ENCODE measurements around the gene UBE3D. TPM values are rescaled to one million over a fixed set of nuclear protein-coding genes. Genes with fewer than 3 reads are reported as not detected.

The UBE3D gene
- total RNA-seq, 1 donor from 2014 or later: 0.21 TPM

- H3K9me3 ChIP-seq: no peaks in the 10 kb centered on the region
- no peaks in the 10 kb centered on the region for H3K36me3 ChIP-seq
- TF ChIP-seq CTCF (IDR thresholded peaks at IDR 0.05): no peak
- no peaks in the 10 kb centered on the region for H3K27me3 ChIP-seq
- no peak for DNase-seq (ENCODE audit: low spot score in 2 of 2)
- H3K4me1 ChIP-seq: no peaks in the 10 kb centered on the region
- H3K27ac ChIP-seq: no peak overlapping the region
- no peak overlapping the region for H3K4me3 ChIP-seq
- intact Hi-C loops (cut with DNase I): no loop called here
Measured at GRCh38 chr6:82971877-82972460, 93.7 kb downstream of the UBE3D start.

- no peak for DNase-seq (ENCODE audit: low spot score in 2 of 2)
- intact Hi-C loops (cut with DNase I): no loop called here
- Histone ChIP-seq H3K4me1 (no peaks in the 10 kb centered on the region), H3K36me3 (no peaks in the 10 kb centered on the region), H3K27ac (no peak overlapping the region), H3K4me3 (no peak overlapping the region), H3K9me3 (no peaks in the 10 kb centered on the region), H3K27me3 (no peaks in the 10 kb centered on the region)
- TF ChIP-seq CTCF (IDR thresholded peaks at IDR 0.05): no peak
Measured at GRCh38 chr6:82970839-82971238, 94.8 kb downstream of the UBE3D start.

GRCh38 chr6:82968708-82969107 is 96.9 kb downstream of the UBE3D start:
- H3K27me3 ChIP-seq: no peaks in the 10 kb centered on the region
- no peak overlapping the region for H3K27ac ChIP-seq
- no peak for TF ChIP-seq CTCF (IDR thresholded peaks at IDR 0.05)
- DNase-seq (ENCODE audit: low spot score in 2 of 2): no peak
- no peak overlapping the region for H3K4me3 ChIP-seq
- intact Hi-C loops (cut with DNase I): no loop called here
- H3K36me3 ChIP-seq: no peaks in the 10 kb centered on the region
- no peaks in the 10 kb centered on the region for H3K4me1 ChIP-seq
- no peaks in the 10 kb centered on the region for H3K9me3 ChIP-seq

- H3K9me3 ChIP-seq: no peaks in the 10 kb centered on the region
- H3K27ac ChIP-seq: no peak overlapping the region
- intact Hi-C loops (cut with DNase I): no loop called here
Measured at GRCh38 chr6:82963191-82963925, 102.3 kb downstream of the UBE3D start.

GRCh38 chr6:82959385-82959941 is 106.2 kb downstream of the UBE3D start:
- no peak for DNase-seq (ENCODE audit: low spot score in 2 of 2)
- TF ChIP-seq CTCF (IDR thresholded peaks at IDR 0.05): no peak
- Histone ChIP-seq H3K36me3 (no peaks in the 10 kb centered on the region), H3K9me3 (no peaks in the 10 kb centered on the region), H3K4me3 (no peak overlapping the region), H3K27ac (no peak overlapping the region), H3K4me1 (no peaks in the 10 kb centered on the region), H3K27me3 (no peaks in the 10 kb centered on the region)
- intact Hi-C loops (cut with DNase I): no loop called here

More at GRCh38 chr6:82963191-82963925, 102.3 kb downstream of the UBE3D start:
- H3K27me3 ChIP-seq: no peaks in the 10 kb centered on the region
- H3K4me3 ChIP-seq: no peak overlapping the region
- TF ChIP-seq CTCF (IDR thresholded peaks at IDR 0.05): no peak
- no peak for DNase-seq (ENCODE audit: low spot score in 2 of 2)
- H3K36me3 ChIP-seq: no peaks in the 10 kb centered on the region
- no peaks in the 10 kb centered on the region for H3K4me1 ChIP-seq

Measured in ascending aorta (tissue), 2 donors.